Testis (tissue), 3 donors: ENCODE results near the gene LBX2. TPM values are rescaled to one million over a fixed set of nuclear protein-coding genes. Genes with fewer than 3 reads are reported as not detected.

Source experiments
- DNase-seq: peaks from one replicate; pipeline ENCODE4 v3.0.0-alpha.2; 2019
- H3K27ac ChIP-seq, 2 donors: fragments of 200-600 bp; sonication (generic); one replicate each; pipeline ENCODE4 v1.5.1; 2019
- H3K27me3 ChIP-seq: fragments of 200-600 bp; sonication (generic); one replicate; pipeline ENCODE4 v1.5.1; 2019
- H3K36me3 ChIP-seq: fragments of 200-600 bp; sonication (generic); one replicate; pipeline ENCODE4 v1.5.1; 2017; ENCODE audit warnings: low read depth; ENCODE audit errors: missing control alignments
- H3K4me1 ChIP-seq: fragments of 200-600 bp; sonication (generic); one replicate; pipeline ENCODE4 v1.5.1; 2019
- H3K4me3 ChIP-seq, 2 donors: fragments of 200-600 bp; sonication (generic); one replicate each; pipeline ENCODE4 v1.5.1; 2017 to 2019
- H3K9me3 ChIP-seq: fragments of 200-600 bp; sonication (generic); one replicate; pipeline ENCODE4 v1.5.1; 2017
- CTCF ChIP-seq, 3 experiments: fragments of 450-650 bp in 2 of 3; fragments of 200-600 bp in 1 of 3; sonication (generic) in 1 of 3; IDR thresholded peaks; one replicate each; pipeline ENCODE4 v1.5.1; 2016 to 2019; ENCODE audit warnings: antibody characterized with exemption in 3 of 3, mild to moderate bottlenecking in 2 of 3, moderate library complexity in 1 of 3
- POLR2A ChIP-seq: fragments of 450-650 bp; IDR thresholded peaks from one replicate; pipeline ENCODE4 v1.6.1; 2017; ENCODE audit warnings: antibody characterized with exemption, mild to moderate bottlenecking, moderate library complexity
- WGBS, 2 donors: methylation state at CpG; one replicate each; pipeline ENCODE4 v1.1.5; 2018; 5-methylcytosine and 5-hydroxymethylcytosine counted together
- intact Hi-C: fragments of 100-400 bp; cut with DNase I; formaldehyde crosslinking; loops from one replicate; pipeline ENCODE4 v1.15.1; 2023; ENCODE audit warnings: low total_unique reads
- polyA plus RNA-seq: library from polyadenylated mRNA; stranded (reverse); fragments of 350-450 nt; fragmentation: Illumina TruSeq; extraction: RNeasy Lipid Tissue Mini Kit (QIAGEN cat#74804); gene quantifications from one replicate; pipeline ENCODE4 v1.2.3, GENCODE V29; 2014; ENCODE audit warnings: low read depth, low replicate concordance; ENCODE audit not compliant: insufficient read depth
- total RNA-seq, 2 donors: library from RNA; depleted of rRNA; stranded (reverse); fragments of >200 nt; gene quantifications; one replicate each; pipeline ENCODE4 v1.2.3, GENCODE V29; 2016

The LBX2 gene
- total and polyA plus RNA-seq, 3 donors from 2014 or later: 0.33 to 1.4 TPM; not detected in 1

GRCh38 chr2:74535440-74535965 is 36.1 kb upstream of the LBX2 start:
- 93 to 95% methylated on average over 8 to 10 of the region's 10 CpGs for WGBS, 2 donors
- no peak for TF ChIP-seq POLR2A
- TF ChIP-seq CTCF (IDR thresholded peaks at IDR 0.05): no peak
- Histone ChIP-seq H3K27me3 (no peaks in the 10 kb centered on the region), H3K27ac (no peak overlapping the region), H3K36me3 (no peaks in the 10 kb centered on the region), H3K4me1 (peaks cover 9% of the 10 kb centered on the region), H3K4me3 (no peak overlapping the region), H3K9me3 (no peaks in the 10 kb centered on the region)
- DNase-seq: no peak
- intact Hi-C loops: no loop called here

DNA sequence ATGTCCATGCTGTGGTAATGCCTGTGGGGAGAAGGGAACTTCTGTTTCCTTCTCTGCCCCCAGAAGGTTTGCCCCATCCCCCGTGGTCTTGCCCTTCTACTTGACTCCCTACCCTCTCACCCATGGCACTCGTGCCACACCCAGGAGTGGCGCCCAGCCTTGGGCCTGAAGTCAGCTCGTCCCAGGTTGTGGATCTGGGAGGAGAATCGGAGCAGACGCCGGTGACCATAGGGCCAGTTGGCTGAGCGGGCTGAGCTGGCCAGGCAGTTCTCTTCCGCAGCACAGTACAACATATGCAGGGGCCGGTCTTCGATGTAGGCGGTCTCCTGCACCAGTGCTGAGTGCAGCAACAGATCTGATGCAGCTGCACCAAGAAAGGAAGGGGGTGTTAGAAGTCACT is 35.0 kb upstream of the LBX2 start:
- intact Hi-C loops: no loop called here
- H3K4me3 ChIP-seq: no peak overlapping the region
- H3K9me3 ChIP-seq: no peaks in the 10 kb centered on the region
- no peak for DNase-seq
- 86 to 89% methylated on average over 10 to 12 of the region's 12 CpGs for WGBS, 2 donors
- peaks cover 9% of the 10 kb centered on the region for H3K4me1 ChIP-seq
- no peak overlapping the region for H3K27ac ChIP-seq
- TF ChIP-seq CTCF (IDR thresholded peaks at IDR 0.05) (no peak), POLR2A (no peak)
- H3K36me3 ChIP-seq: no peaks in the 10 kb centered on the region
- no peaks in the 10 kb centered on the region for H3K27me3 ChIP-seq

DNA sequence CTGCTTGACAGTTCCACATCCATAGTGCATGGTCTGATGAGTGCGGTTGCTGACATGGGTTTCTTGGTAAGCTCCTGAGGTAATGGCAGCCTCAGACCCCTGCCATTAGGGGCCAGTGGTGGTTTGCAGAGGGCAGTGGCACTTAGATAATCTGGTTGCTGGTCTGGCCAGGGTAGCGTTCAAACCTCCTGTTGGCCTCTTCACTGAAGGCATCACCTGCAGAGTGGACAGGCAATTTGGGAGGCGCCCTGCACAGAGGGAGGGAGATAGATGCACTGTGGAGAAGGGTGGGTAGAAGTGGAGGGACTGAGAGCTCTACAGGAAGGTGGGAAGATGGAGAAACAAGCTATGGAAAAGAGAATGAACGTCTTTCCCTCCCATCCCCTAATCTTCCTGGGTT is 34.1 kb upstream of the LBX2 start:
- no peak overlapping the region for H3K4me3 ChIP-seq
- peaks cover 13% of the 10 kb centered on the region for H3K4me1 ChIP-seq
- no peaks in the 10 kb centered on the region for H3K27me3 ChIP-seq
- H3K9me3 ChIP-seq: no peaks in the 10 kb centered on the region
- no peaks in the 10 kb centered on the region for H3K36me3 ChIP-seq
- 76 to 85% methylated on average over 3 to 4 of the region's 4 CpGs for WGBS, 2 donors
- no peak for DNase-seq
- intact Hi-C loops: no loop called here
- TF ChIP-seq CTCF (IDR thresholded peaks at IDR 0.05): no peak
- TF ChIP-seq POLR2A: no peak
- no peak overlapping the region for H3K27ac ChIP-seq

- Histone ChIP-seq H3K4me1 (peaks cover 16% of the 10 kb centered on the region), H3K36me3 (no peaks in the 10 kb centered on the region), H3K4me3 (no peak overlapping the region), H3K27ac (no peak overlapping the region), H3K9me3 (no peaks in the 10 kb centered on the region), H3K27me3 (no peaks in the 10 kb centered on the region)
- no peak for DNase-seq
- no peak for TF ChIP-seq POLR2A
- no peak for TF ChIP-seq CTCF (IDR thresholded peaks at IDR 0.05)
- intact Hi-C loops: no loop called here
Measured at GRCh38 chr2:74532222-74532621, 32.8 kb upstream of the LBX2 start.

GRCh38 chr2:74531666-74532065 is 32.3 kb upstream of the LBX2 start:
- DNase-seq: no peak
- H3K36me3 ChIP-seq: no peaks in the 10 kb centered on the region
- intact Hi-C loops: no loop called here
- peaks cover 16% of the 10 kb centered on the region for H3K4me1 ChIP-seq
- TF ChIP-seq CTCF (IDR thresholded peaks at IDR 0.05): no peak
- no peak for TF ChIP-seq POLR2A
- H3K27ac ChIP-seq: no peak overlapping the region
- 74 to 89% methylated on average over 5 to 7 of the region's 7 CpGs for WGBS, 2 donors
- H3K9me3 ChIP-seq: no peaks in the 10 kb centered on the region
- no peaks in the 10 kb centered on the region for H3K27me3 ChIP-seq
- no peak overlapping the region for H3K4me3 ChIP-seq
